H1 (cell line): ENCODE data around the gene PAQR9. TPM values are rescaled to one million over a fixed set of nuclear protein-coding genes. Genes with fewer than 3 reads are reported as not detected.

Experiments used
- CTCF ChIA-PET: fragments of 300-600 bp; sonication (Branson Sonifier 250); formaldehyde crosslinking; loops from one replicate; lab custom pipeline; 2021; ENCODE audit not compliant: partially characterized antibody; lab: Charles Lee
- POLR2A ChIA-PET: fragments of 300-600 bp; sonication (Branson Sonifier 250); formaldehyde crosslinking; loops from one replicate; lab custom pipeline; 2021; ENCODE audit warnings: inconsistent platforms; ENCODE audit not compliant: partially characterized antibody; lab: Charles Lee
- DNase-seq, 2 experiments: peaks; one replicate each; pipeline versions ENCODE4 v3.0.0 to v3.0.0-alpha.2; 2010 to 2022; ENCODE audit warnings: low spot score in 2 of 2, low read depth in 1 of 2, mixed read lengths in 1 of 2
- FAIRE-seq: peaks from 2 replicates; lab custom pipeline; 2011; peaks lifted over from hg19 to GRCh38; lab: Jason Lieb, UNC
- H2AFZ ChIP-seq: 2 replicates; pipeline ENCODE4 v1.8.1; 2012; ENCODE audit warnings: low read length, inconsistent platforms
- H2AK5ac ChIP-seq: 2 replicates; pipeline ENCODE4 v1.6.1; 2013; ENCODE audit warnings: low read depth, low read length
- H2BK120ac ChIP-seq: replicated peaks from 2 replicates; pipeline ENCODE3; 2013; ENCODE audit warnings: low read depth, low read length, inconsistent platforms
- H2BK12ac ChIP-seq: 2 replicates; pipeline ENCODE4 v1.6.1; 2013; ENCODE audit warnings: low read depth, low read length
- H2BK15ac ChIP-seq: 2 replicates; pipeline ENCODE4 v1.6.1; 2013; ENCODE audit warnings: low read length
- H2BK20ac ChIP-seq: 2 replicates; pipeline ENCODE4 v1.6.1; 2013; ENCODE audit warnings: low read length
- H2BK5ac ChIP-seq: 2 replicates; pipeline ENCODE4 v1.6.1; 2013; ENCODE audit warnings: low read depth, low read length
- H3K14ac ChIP-seq: 2 replicates; pipeline ENCODE4 v1.6.1; 2013; ENCODE audit warnings: inconsistent platforms; ENCODE audit not compliant: insufficient read length
- H3K18ac ChIP-seq: 2 replicates; pipeline ENCODE4 v1.6.1; 2013; ENCODE audit warnings: low read length; ENCODE audit errors: extremely low read depth
- H3K23ac ChIP-seq: 2 replicates; pipeline ENCODE4 v1.6.1; 2013; ENCODE audit warnings: inconsistent platforms; ENCODE audit not compliant: insufficient read length
- H3K23me2 ChIP-seq: 2 replicates; pipeline ENCODE4 v1.6.1; 2013; ENCODE audit warnings: low read depth, low read length
- H3K27ac ChIP-seq: 2 replicates; pipeline ENCODE4 v1.6.1; 2011; ENCODE audit warnings: low read depth, low read length, inconsistent platforms
- H3K27me3 ChIP-seq, 4 experiments: replicated peaks in 1 of 4; 1 replicate in 1 of 4; 2 replicates in 3 of 4; pipeline versions ENCODE4 v1.6.1 to v1.8.1; 2011 to 2013; ENCODE audit warnings: low read length in 3 of 4, mild to moderate bottlenecking in 3 of 4, inconsistent platforms in 2 of 4, mixed read lengths in 2 of 4, moderate library complexity in 1 of 4; ENCODE audit not compliant: control insufficient read depth in 3 of 4, insufficient read depth in 3 of 4; ENCODE audit errors: extremely low read depth in 1 of 4
- H3K36me3 ChIP-seq, 4 experiments: 2 replicates each; pipeline versions ENCODE4 v1.6.1 to v1.8.1; 2011 to 2013; ENCODE audit warnings: mild to moderate bottlenecking in 4 of 4, low read length in 3 of 4, moderate library complexity in 2 of 4, control low read depth in 1 of 4, inconsistent platforms in 1 of 4; ENCODE audit not compliant: insufficient read depth in 4 of 4, control insufficient read depth in 2 of 4
- H3K4ac ChIP-seq: replicated peaks from 2 replicates; pipeline ENCODE3; 2013; ENCODE audit warnings: low read length, low read depth, mixed read lengths, inconsistent platforms; ENCODE audit not compliant: insufficient read length
- H3K4me1 ChIP-seq, 4 experiments: replicated peaks in 1 of 4; 1 replicate in 1 of 4; 2 replicates in 3 of 4; pipeline versions ENCODE4 v1.6.1 to v1.8.1; 2011 to 2013; ENCODE audit warnings: low read length in 3 of 4, inconsistent platforms in 2 of 4, mixed read lengths in 1 of 4; ENCODE audit not compliant: insufficient read depth in 4 of 4, control insufficient read depth in 3 of 4
- H3K4me2 ChIP-seq, 2 experiments: 2 replicates each; pipeline versions ENCODE4 v1.6.1 to v1.8.1; 2011 to 2013; ENCODE audit warnings: low read depth in 2 of 2, low read length in 2 of 2, control low read depth in 1 of 2, inconsistent platforms in 1 of 2, mild to moderate bottlenecking in 1 of 2; ENCODE audit not compliant: insufficient read depth in 1 of 2
- H3K4me3 ChIP-seq, 4 experiments: fragments of 200-600, 300-600 bp in 1 of 4; sonication (generic), shearing (Covaris generic), sonication (Bioruptor Twin) in 1 of 4; 2 replicates each; pipeline versions ENCODE4 v1.5.1 to v1.8.1; 2011 to 2016; ENCODE audit warnings: low read length in 4 of 4, low read depth in 3 of 4, control low read depth in 2 of 4, inconsistent platforms in 2 of 4, mild to moderate bottlenecking in 2 of 4, mixed read lengths in 1 of 4, moderate library complexity in 1 of 4; ENCODE audit not compliant: insufficient read depth in 2 of 4; ENCODE audit errors: extremely low read depth in 1 of 4
- H3K56ac ChIP-seq: replicated peaks from 2 replicates; pipeline ENCODE3; 2013; ENCODE audit warnings: low read depth, mild to moderate bottlenecking, mixed read lengths, low read length, inconsistent platforms; ENCODE audit not compliant: insufficient read length
- H3K79me1 ChIP-seq: 2 replicates; pipeline ENCODE4 v1.6.1; 2013; ENCODE audit warnings: low read depth, low read length, control low read depth
- H3K79me2 ChIP-seq, 2 experiments: 2 replicates each; pipeline versions ENCODE4 v1.6.1 to v1.8.1; 2012 to 2013; ENCODE audit warnings: low read length in 2 of 2, mild to moderate bottlenecking in 2 of 2, inconsistent platforms in 1 of 2; ENCODE audit not compliant: insufficient read depth in 2 of 2, control insufficient read depth in 1 of 2
- H3K9ac ChIP-seq, 4 experiments: replicated peaks in 1 of 4; 1 replicate in 1 of 4; 2 replicates in 3 of 4; pipeline versions ENCODE4 v1.6.1 to v1.8.1; 2011 to 2013; ENCODE audit warnings: low read depth in 3 of 4, low read length in 3 of 4, control low read depth in 2 of 4, mild to moderate bottlenecking in 2 of 4, moderate library complexity in 2 of 4, inconsistent platforms in 1 of 4; ENCODE audit errors: extremely low read depth in 1 of 4
- H3K9me3 ChIP-seq, 2 experiments: 2 replicates each; pipeline versions ENCODE4 v1.6.1 to v1.8.1; 2012 to 2013; ENCODE audit warnings: mild to moderate bottlenecking in 2 of 2, moderate library complexity in 2 of 2, control low read depth in 1 of 2, inconsistent platforms in 1 of 2, low read depth in 1 of 2, low read length in 1 of 2, mixed read lengths in 1 of 2; ENCODE audit not compliant: insufficient read depth in 2 of 2
- H4K20me1 ChIP-seq, 2 experiments: replicated peaks in 1 of 2; 2 replicates each; pipeline versions ENCODE3 to v1.8.1; 2011 to 2013; ENCODE audit warnings: inconsistent platforms in 2 of 2, low read length in 2 of 2, mild to moderate bottlenecking in 1 of 2; ENCODE audit not compliant: insufficient read depth in 2 of 2, control insufficient read depth in 1 of 2
- H4K5ac ChIP-seq: 2 replicates; pipeline ENCODE4 v1.6.1; 2013; ENCODE audit warnings: low read length, low read depth, mixed read lengths, inconsistent platforms; ENCODE audit not compliant: insufficient read length
- H4K8ac ChIP-seq: 2 replicates; pipeline ENCODE4 v1.8.0; 2013; ENCODE audit warnings: mild to moderate bottlenecking, moderate library complexity, low read length, inconsistent platforms; ENCODE audit not compliant: insufficient read depth; ENCODE audit errors: extremely low read depth
- H4K91ac ChIP-seq: replicated peaks from 2 replicates; pipeline ENCODE3; 2013; ENCODE audit warnings: low read length, mixed read lengths, inconsistent platforms; ENCODE audit not compliant: insufficient read length
- ASH2L ChIP-seq: fragments of 200-600, 300-600 bp; sonication (generic); IDR thresholded peaks from one replicate; pipeline ENCODE4 v1.7.1; 2017; ENCODE audit warnings: low read length
- BACH1 ChIP-seq: IDR thresholded peaks from 2 replicates; pipeline ENCODE4 v1.6.1; 2012; ENCODE audit warnings: low read length, improper control_type of control experiment
- CBX5 ChIP-seq: fragments of 300-800, 300-1000 bp; sonication (generic); IDR thresholded peaks from 2 replicates; pipeline ENCODE4 v1.7.1; 2016; ENCODE audit warnings: antibody characterized with exemption, low read length, low read depth
- CREB1 ChIP-seq: IDR thresholded peaks from 2 replicates; pipeline ENCODE4 v1.6.1; 2012; ENCODE audit warnings: inconsistent platforms
- EZH2 ChIP-seq: fragments of 200-600 bp; sonication (generic); IDR thresholded peaks from 2 replicates; pipeline ENCODE4 v1.7.1; 2012; ENCODE audit warnings: low read depth, mild to moderate bottlenecking, moderate library complexity, low read length, inconsistent platforms; ENCODE audit not compliant: severe bottlenecking
- GTF2F1 ChIP-seq: IDR thresholded peaks from 2 replicates; pipeline ENCODE4 v1.6.1; 2012; ENCODE audit warnings: low read depth, low read length, improper control_type of control experiment, borderline replicate concordance
- JUN ChIP-seq: IDR thresholded peaks from 2 replicates; pipeline ENCODE4 v1.6.1; 2011; ENCODE audit warnings: low read depth, mild to moderate bottlenecking, improper control_type of control experiment, low read length
- NRF1 ChIP-seq: IDR thresholded peaks from 2 replicates; pipeline ENCODE4 v1.6.1; 2011; ENCODE audit warnings: mild to moderate bottlenecking, low read depth, low read length, improper control_type of control experiment
- POLR2A ChIP-seq, 2 experiments: IDR thresholded peaks; 1 replicate in 1 of 2; 2 replicates in 1 of 2; pipeline ENCODE4 v1.6.1; 2011; ENCODE audit warnings: low read depth in 2 of 2, low read length in 2 of 2, mild to moderate bottlenecking in 2 of 2; ENCODE audit errors: control extremely low read depth in 1 of 2
- RBBP5 ChIP-seq: IDR thresholded peaks from 2 replicates; pipeline ENCODE4 v1.7.1; 2012; ENCODE audit warnings: low read depth, mild to moderate bottlenecking, inconsistent platforms, low read length, moderate library complexity, borderline replicate concordance
- RFX5 ChIP-seq: IDR thresholded peaks from 2 replicates; pipeline ENCODE4 v1.6.1; 2011; ENCODE audit warnings: low read depth, low read length, improper control_type of control experiment, borderline replicate concordance
- SIX5 ChIP-seq: IDR thresholded peaks from 2 replicates; pipeline ENCODE4 v1.6.1; 2011; ENCODE audit warnings: mild to moderate bottlenecking, low read depth, low read length
- TAF1 ChIP-seq: IDR thresholded peaks from 2 replicates; pipeline ENCODE4 v1.6.1; 2011; ENCODE audit warnings: mild to moderate bottlenecking, low read depth, low read length
- WGBS, 2 experiments: shearing (Covaris generic) in 1 of 2; methylation state at CpG; one replicate each; pipeline versions ENCODE4 v1.1.6 to v1.1.7; 2013 to 2015; ENCODE audit warnings: low lambda C conversion rate in 2 of 2, mixed read lengths in 2 of 2, inconsistent platforms in 1 of 2, low coverage in 1 of 2, missing lambda C conversion rate in 1 of 2; ENCODE audit not compliant: insufficient replicate concordance in 2 of 2, insufficient coverage in 1 of 2, insufficient read length in 1 of 2; ENCODE audit errors: extremely low coverage in 1 of 2, missing lambda C conversion rate in 1 of 2; 5-methylcytosine and 5-hydroxymethylcytosine counted together
- polyA plus RNA-seq, 7 experiments: library from polyadenylated mRNA; depleted of rRNA in 3 of 7; stranded (reverse) in 5 of 7; unstranded in 2 of 7; fragments of >200 nt in 5 of 7; fragments of 200-250 nt in 2 of 7; gene quantifications; 1 replicate in 5 of 7; 2 replicates in 1 of 7; 4 replicates in 1 of 7; pipeline versions ENCODE4 v1.2.1 to v1.2.3, GENCODE V29; 2011 to 2013; ENCODE audit warnings: missing spikeins in 2 of 7, mixed read lengths in 2 of 7
- total RNA-seq: library from RNA; stranded (reverse); fragmentation: NEBNext Ultra II Directional; extraction: Animal tissue kit (Norgen Biotek cat#: 25700); gene quantifications from 2 replicates; pipeline ENCODE4 v1.2.1, GENCODE V29; 2021
- TF ChIP-seq, protein P1 (sequence below): IDR thresholded peaks from 2 replicates; pipeline ENCODE4 v1.6.1; 2012; ENCODE audit warnings: low read length, inconsistent platforms

The PAQR9 gene
- total and polyA plus RNA-seq, 2 of the 8 experiments (the other 6 are each of a cell fraction or from before 2014, with no cell fraction given) = 2.6 to 5.2 TPM

DNA sequence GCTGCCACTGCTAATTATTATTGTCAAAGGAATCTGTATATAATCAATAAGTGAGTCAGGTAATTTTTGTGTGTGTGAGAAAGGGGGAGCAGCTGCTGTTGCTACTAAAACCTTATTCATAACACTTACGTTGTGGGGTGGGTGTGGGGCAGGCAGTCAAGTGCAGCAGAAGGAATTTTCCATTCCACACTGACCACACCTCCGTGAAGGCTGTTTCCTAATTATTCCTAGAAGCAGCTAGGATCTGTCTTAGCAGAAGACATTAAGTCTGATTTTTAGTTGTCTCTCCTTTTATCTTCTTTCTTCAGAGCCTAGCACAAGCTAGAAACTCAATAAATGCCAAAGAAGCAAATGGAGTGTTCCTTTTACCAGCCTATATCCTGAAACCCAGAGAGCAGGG lies 33.9 kb upstream of the PAQR9 start:
- Histone ChIP-seq H3K79me2 (peaks cover 7 to 13% of the 10 kb centered on the region in 2 experiments), H3K27ac (no peak overlapping the region), H3K4me2 (no peak overlapping the region), H3K9me3 (no peaks in the 10 kb centered on the region), H2BK20ac (no peak overlapping the region), H2BK5ac (no peak overlapping the region), H4K8ac (no peak overlapping the region), H4K20me1 (no peaks in the 10 kb centered on the region), H3K4me3 (no peak overlapping the region), H2AFZ (no peak overlapping the region), H3K79me1 (no peaks in the 10 kb centered on the region; the same call in 1 of the 2 replicates), H3K4me1 (peaks cover 0 to 4% (median 2%) of the 10 kb centered on the region in 4 experiments; a peak in 2 of 7 replicates), H2AK5ac (no peak overlapping the region), H3K27me3 (no peaks in the 10 kb centered on the region), H3K9ac (no peak overlapping the region), H4K91ac (no peak overlapping the region), H2BK12ac (no peak overlapping the region), H4K5ac (no peak overlapping the region), H3K56ac (no peak overlapping the region), H3K18ac (no peak overlapping the region), H2BK15ac (no peak overlapping the region), H3K23ac (no peak overlapping the region), H2BK120ac (no peak overlapping the region), H3K23me2 (peaks cover 5% of the 10 kb centered on the region; the same call in 1 of the 2 replicates), H3K14ac (no peak overlapping the region), H3K36me3 (no peaks in the 10 kb centered on the region), H3K4ac (no peak overlapping the region)
- FAIRE-seq (no peak), DNase-seq (no peak)
- POLR2A ChIA-PET = no interaction called here
- WGBS, 2 experiments = 61% methylated on average over 2 of the region's 2 CpGs; no CpG with 5 or more reads in 1 of the 2 experiments
- CTCF ChIA-PET = interaction anchor here (0.6 to 8.7 kb wide), 6 partner anchors 10 to 583 kb away, joined by 3 to 122 read pairs (median 5); no protein-coding TSS in a partner anchor
- no peak for TF ChIP-seq CBX5
- no peak for TF ChIP-seq GTF2F1
- no peak for TF ChIP-seq RFX5
- no peak for TF ChIP-seq ASH2L
- TF ChIP-seq RBBP5 = no peak
- TF ChIP-seq CREB1 = no peak
- no peak for TF ChIP-seq JUN
- no peak for TF ChIP-seq EZH2
- no peak for TF ChIP-seq TAF1
- no peak for TF ChIP-seq SIX5
- TF ChIP-seq NRF1 = no peak
- TF ChIP-seq, protein P1, sequence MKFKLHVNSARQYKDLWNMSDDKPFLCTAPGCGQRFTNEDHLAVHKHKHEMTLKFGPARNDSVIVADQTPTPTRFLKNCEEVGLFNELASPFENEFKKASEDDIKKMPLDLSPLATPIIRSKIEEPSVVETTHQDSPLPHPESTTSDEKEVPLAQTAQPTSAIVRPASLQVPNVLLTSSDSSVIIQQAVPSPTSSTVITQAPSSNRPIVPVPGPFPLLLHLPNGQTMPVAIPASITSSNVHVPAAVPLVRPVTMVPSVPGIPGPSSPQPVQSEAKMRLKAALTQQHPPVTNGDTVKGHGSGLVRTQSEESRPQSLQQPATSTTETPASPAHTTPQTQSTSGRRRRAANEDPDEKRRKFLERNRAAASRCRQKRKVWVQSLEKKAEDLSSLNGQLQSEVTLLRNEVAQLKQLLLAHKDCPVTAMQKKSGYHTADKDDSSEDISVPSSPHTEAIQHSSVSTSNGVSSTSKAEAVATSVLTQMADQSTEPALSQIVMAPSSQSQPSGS = no peak
- TF ChIP-seq POLR2A (IDR thresholded peaks at IDR 0.05; ENCODE audit: control extremely low read depth in 1 of 2, low read depth in 2 of 2, low read length in 2 of 2) = no peak
- no peak for TF ChIP-seq BACH1
